ENCODE results near the gene LGALS7. TPM values are rescaled to one million over a fixed set of nuclear protein-coding genes. Genes with fewer than 3 reads are reported as not detected.

The LGALS7 gene
- total RNA-seq, 1 experiment from 2014 or later: not detected

GRCh38 chr19:38819231-38819920, 46.1 kb upstream of the LGALS7 start:
- Histone ChIP-seq H3K27ac (ENCODE audit: low read length) (no peak overlapping the region), H3K27me3 (ENCODE audit: control insufficient read depth, insufficient read depth, low read length) (no peaks in the 10 kb centered on the region), H3K9me3 (ENCODE audit: control insufficient read depth, insufficient read depth, low read depth, low read length) (no peaks in the 10 kb centered on the region), H3K4me1 (ENCODE audit: control insufficient read depth, insufficient read depth, low read length) (peaks cover 4% of the 10 kb centered on the region), H3K4me3 (ENCODE audit: low read depth in 2 of 2, low read length in 2 of 2) (no peak overlapping the region), H3K36me3 (ENCODE audit: control insufficient read depth, insufficient read depth, low read length) (peaks cover 8% of the 10 kb centered on the region; the same call in 1 of the 2 replicates)
- no TSS peak for BruUV-seq (replicated peaks)
- ChIA-PET CTCF (interaction anchor here (0.7 kb wide), 2 partner anchors 33 to 181 kb away, joined by 3 read pairs; no protein-coding TSS in a partner anchor), POLR2A (interaction anchor here (0.6 to 0.7 kb wide), 2 partner anchors 13 to 52 kb away, joined by 3 to 4 read pairs; no protein-coding TSS in a partner anchor)
- no peak for DNase-seq (ENCODE audit: low read depth, low spot score)
- intact Hi-C loops (cut with micrococcal nuclease; ENCODE audit: unreplicated experiment) (no loop called here), in situ Hi-C loops (cut with HindIII; ENCODE audit: low pct_unique_long_range_greater_than_20kb, low sequenced_read_pairs) (no loop called here)
- TF ChIP-seq TCF7L2 (IDR thresholded peaks at IDR 0.05; ENCODE audit: low read depth, low read length) (no peak), POLR2AphosphoS5 (IDR thresholded peaks at IDR 0.05; ENCODE audit: low read depth, low read length) (0 out of 2 replicates have a peak, but pooled peaks have one; percentile 34)
- no peak for ATAC-seq

DNA sequence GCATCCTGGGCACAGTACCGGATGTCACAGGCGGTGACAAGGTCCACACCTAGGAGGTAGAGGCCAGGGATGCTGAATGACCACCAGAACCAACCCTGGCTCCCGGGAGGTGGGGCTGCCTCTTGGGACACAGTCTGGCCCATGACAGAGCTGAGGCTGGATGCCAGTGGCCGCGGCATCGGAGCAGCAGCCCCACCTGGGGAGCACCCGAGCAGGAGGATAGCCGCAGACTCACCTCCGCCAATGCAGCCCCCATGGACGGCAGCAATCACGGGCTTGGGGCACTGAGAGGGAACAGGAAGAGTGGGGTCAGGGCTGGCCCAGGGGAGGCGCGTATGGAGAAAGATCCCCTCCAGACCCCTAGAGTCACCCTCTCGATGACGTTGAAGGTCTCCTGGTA, 43.8 kb upstream of the LGALS7 start:
- no peaks in the 10 kb centered on the region for H3K9me3 ChIP-seq (ENCODE audit: control insufficient read depth, insufficient read depth, low read depth, low read length)
- no peak for DNase-seq (ENCODE audit: low read depth, low spot score)
- H3K4me1 ChIP-seq (ENCODE audit: control insufficient read depth, insufficient read depth, low read length): peaks cover 8% of the 10 kb centered on the region
- intact Hi-C loops (cut with micrococcal nuclease; ENCODE audit: unreplicated experiment): no loop called here
- ChIA-PET CTCF (interaction anchor here (0.6 to 1.6 kb wide), 2 partner anchors 47 to 75 kb away, joined by 4 to 7 read pairs; no protein-coding TSS in a partner anchor), POLR2A (interaction anchor here (0.5 to 0.6 kb wide), 3 partner anchors 42 to 1521 kb away, joined by 3 read pairs; no protein-coding TSS in a partner anchor)
- no peak overlapping the region for H3K4me3 ChIP-seq (ENCODE audit: low read depth in 2 of 2, low read length in 2 of 2)
- no peak overlapping the region for H3K27ac ChIP-seq (ENCODE audit: low read length)
- no peak for ATAC-seq
- no TSS peak for BruUV-seq (replicated peaks)
- H3K27me3 ChIP-seq (ENCODE audit: control insufficient read depth, insufficient read depth, low read length): no peaks in the 10 kb centered on the region
- in situ Hi-C loops (cut with HindIII; ENCODE audit: low pct_unique_long_range_greater_than_20kb, low sequenced_read_pairs): no loop called here
- no peak for TF ChIP-seq CTCF (IDR thresholded peaks at IDR 0.05)
- no peak for TF ChIP-seq SIN3A (IDR thresholded peaks at IDR 0.05; ENCODE audit: borderline replicate concordance, insufficient read depth, low read depth, low read length)
- TF ChIP-seq, protein P1, sequence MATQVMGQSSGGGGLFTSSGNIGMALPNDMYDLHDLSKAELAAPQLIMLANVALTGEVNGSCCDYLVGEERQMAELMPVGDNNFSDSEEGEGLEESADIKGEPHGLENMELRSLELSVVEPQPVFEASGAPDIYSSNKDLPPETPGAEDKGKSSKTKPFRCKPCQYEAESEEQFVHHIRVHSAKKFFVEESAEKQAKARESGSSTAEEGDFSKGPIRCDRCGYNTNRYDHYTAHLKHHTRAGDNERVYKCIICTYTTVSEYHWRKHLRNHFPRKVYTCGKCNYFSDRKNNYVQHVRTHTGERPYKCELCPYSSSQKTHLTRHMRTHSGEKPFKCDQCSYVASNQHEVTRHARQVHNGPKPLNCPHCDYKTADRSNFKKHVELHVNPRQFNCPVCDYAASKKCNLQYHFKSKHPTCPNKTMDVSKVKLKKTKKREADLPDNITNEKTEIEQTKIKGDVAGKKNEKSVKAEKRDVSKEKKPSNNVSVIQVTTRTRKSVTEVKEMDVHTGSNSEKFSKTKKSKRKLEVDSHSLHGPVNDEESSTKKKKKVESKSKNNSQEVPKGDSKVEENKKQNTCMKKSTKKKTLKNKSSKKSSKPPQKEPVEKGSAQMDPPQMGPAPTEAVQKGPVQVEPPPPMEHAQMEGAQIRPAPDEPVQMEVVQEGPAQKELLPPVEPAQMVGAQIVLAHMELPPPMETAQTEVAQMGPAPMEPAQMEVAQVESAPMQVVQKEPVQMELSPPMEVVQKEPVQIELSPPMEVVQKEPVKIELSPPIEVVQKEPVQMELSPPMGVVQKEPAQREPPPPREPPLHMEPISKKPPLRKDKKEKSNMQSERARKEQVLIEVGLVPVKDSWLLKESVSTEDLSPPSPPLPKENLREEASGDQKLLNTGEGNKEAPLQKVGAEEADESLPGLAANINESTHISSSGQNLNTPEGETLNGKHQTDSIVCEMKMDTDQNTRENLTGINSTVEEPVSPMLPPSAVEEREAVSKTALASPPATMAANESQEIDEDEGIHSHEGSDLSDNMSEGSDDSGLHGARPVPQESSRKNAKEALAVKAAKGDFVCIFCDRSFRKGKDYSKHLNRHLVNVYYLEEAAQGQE (IDR thresholded peaks at IDR 0.05; ENCODE audit: insufficient read depth in 1 of 2, low read depth in 2 of 2, low read length in 1 of 2): 0 out of 4 replicates have a peak, but pooled peaks of 1 of the 2 experiments have one; percentile 39
- H3K36me3 ChIP-seq (ENCODE audit: control insufficient read depth, insufficient read depth, low read length): peaks cover 8% of the 10 kb centered on the region; the same call in 1 of the 2 replicates
